Fibroblast of lung (primary cell): ENCODE results near the gene CLDN7.

ENCODE experiments used
- CTCF ChIP-seq, 2 donors: IDR thresholded peaks in 1 of 2; conservative IDR thresholded peaks in 1 of 2; 1 replicate in 1 of 2; 2 replicates in 1 of 2; pipeline ENCODE4 v1.5.1; 2011 to 2012; ENCODE audit warnings: low read length in 2 of 2, control low read depth in 1 of 2, inconsistent platforms in 1 of 2, low read depth in 1 of 2, mild to moderate bottlenecking in 1 of 2
- EZH2 ChIP-seq: IDR thresholded peaks from 2 replicates; pipeline ENCODE4 v1.5.1; 2012; ENCODE audit warnings: low read length, control low read depth, mild to moderate bottlenecking; ENCODE audit errors: missing control alignments

GRCh38 chr17:7237266-7237760 lies 25.0 kb downstream of the CLDN7 start:
- TF ChIP-seq CTCF (conservative IDR thresholded peaks at IDR 0.05 in 1 of 2, IDR thresholded peaks at IDR 0.05 in 1 of 2; ENCODE audit: low read depth in 1 of 2, low read length in 2 of 2) (no peak), EZH2 (no peak)
